ENCODE data around the gene TRIM28.

DNA sequence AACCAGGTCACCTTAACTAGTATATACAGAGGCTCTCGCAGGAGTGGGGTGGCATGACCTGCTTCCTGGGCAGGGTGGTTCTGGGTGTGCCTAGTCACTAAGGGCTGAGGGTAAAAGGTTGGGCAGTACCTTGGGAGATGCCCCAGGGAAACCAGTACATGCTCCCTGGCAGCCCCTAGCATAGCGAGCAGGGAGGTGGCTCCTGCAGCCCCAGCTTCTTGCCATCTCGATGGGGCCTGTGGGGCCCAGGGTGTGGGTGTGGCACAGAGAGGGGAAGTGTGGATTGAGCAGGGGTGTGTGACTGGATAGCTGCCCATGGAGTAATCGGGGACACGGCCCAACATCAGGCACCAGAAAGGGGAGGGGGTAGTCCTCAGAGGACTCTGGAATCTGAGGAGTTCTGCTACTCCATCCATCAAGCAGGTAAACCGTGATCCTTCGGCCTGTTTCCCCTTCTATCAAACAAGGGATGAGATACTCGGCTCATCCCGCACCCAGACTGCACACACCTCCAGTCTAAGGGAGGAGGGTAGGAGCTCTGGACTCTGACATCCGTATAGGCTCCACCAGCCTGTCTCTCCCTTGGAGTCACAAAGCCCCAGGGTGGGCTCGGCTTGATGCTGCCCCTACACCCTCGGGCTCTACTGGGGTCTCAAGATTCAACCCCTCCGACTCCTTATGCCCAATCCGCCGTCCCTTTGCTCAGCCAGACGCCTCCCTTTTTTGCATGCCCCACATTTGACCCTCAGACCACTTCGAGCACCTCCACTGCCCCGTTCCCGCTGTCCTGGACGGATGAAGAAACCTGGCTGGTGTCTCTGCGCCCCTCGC lies 25.4 kb upstream of the TRIM28 start:
- no peak for TF ChIP-seq EP300 (IDR thresholded peaks at IDR 0.05; ENCODE audit: low read depth)
- TF ChIP-seq, protein P1, sequence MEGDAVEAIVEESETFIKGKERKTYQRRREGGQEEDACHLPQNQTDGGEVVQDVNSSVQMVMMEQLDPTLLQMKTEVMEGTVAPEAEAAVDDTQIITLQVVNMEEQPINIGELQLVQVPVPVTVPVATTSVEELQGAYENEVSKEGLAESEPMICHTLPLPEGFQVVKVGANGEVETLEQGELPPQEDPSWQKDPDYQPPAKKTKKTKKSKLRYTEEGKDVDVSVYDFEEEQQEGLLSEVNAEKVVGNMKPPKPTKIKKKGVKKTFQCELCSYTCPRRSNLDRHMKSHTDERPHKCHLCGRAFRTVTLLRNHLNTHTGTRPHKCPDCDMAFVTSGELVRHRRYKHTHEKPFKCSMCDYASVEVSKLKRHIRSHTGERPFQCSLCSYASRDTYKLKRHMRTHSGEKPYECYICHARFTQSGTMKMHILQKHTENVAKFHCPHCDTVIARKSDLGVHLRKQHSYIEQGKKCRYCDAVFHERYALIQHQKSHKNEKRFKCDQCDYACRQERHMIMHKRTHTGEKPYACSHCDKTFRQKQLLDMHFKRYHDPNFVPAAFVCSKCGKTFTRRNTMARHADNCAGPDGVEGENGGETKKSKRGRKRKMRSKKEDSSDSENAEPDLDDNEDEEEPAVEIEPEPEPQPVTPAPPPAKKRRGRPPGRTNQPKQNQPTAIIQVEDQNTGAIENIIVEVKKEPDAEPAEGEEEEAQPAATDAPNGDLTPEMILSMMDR (IDR thresholded peaks at IDR 0.05): peak; percentile 16 to 62 (median 48)
- no peak for TF ChIP-seq POLR2AphosphoS5 (IDR thresholded peaks at IDR 0.05)
